AG10803 (cell line): ENCODE measurements around the gene STARD10.

Experiments used
- DNase-seq: peaks from one replicate; pipeline ENCODE4 v3.0.0; 2010; ENCODE audit warnings: low read depth
- H3K4me3 ChIP-seq: 2 replicates; pipeline ENCODE4 v1.5.1; 2011; ENCODE audit warnings: mild to moderate bottlenecking, low read length, control low read depth
- TF ChIP-seq, protein P1 (sequence below): conservative IDR thresholded peaks from 2 replicates; pipeline ENCODE4 v1.5.1; 2011; ENCODE audit warnings: mild to moderate bottlenecking, low read length, control low read depth, inconsistent platforms

Gene STARD10

DNA sequence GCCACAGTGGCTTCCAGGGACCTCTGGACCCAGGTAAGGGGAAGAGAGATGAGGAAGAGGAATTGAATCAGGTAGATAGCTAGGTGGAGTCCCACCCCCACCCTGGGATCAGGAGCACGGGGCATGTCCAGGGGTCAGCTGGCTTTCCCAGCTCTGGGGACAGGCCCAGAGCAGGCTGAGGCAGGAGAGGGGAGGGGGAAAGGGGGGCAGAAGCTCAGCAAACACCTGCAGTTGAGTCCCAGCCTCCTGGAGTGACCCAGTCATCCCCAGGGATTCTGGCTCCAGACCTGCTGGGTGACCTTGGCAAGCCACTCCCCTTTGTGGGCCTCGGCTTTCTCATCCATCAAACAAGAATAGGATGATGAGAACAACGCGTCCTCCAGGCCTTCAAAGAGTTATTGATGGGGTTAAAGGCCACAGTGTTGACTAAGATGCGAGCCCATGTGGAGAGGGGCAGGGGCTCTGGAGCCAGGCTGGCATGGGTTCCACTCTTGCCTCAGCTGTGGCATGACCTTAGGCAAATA is 16.0 kb downstream of the STARD10 start:
- DNase-seq = no peak
- no peak overlapping the region for H3K4me3 ChIP-seq
- TF ChIP-seq, protein P1, sequence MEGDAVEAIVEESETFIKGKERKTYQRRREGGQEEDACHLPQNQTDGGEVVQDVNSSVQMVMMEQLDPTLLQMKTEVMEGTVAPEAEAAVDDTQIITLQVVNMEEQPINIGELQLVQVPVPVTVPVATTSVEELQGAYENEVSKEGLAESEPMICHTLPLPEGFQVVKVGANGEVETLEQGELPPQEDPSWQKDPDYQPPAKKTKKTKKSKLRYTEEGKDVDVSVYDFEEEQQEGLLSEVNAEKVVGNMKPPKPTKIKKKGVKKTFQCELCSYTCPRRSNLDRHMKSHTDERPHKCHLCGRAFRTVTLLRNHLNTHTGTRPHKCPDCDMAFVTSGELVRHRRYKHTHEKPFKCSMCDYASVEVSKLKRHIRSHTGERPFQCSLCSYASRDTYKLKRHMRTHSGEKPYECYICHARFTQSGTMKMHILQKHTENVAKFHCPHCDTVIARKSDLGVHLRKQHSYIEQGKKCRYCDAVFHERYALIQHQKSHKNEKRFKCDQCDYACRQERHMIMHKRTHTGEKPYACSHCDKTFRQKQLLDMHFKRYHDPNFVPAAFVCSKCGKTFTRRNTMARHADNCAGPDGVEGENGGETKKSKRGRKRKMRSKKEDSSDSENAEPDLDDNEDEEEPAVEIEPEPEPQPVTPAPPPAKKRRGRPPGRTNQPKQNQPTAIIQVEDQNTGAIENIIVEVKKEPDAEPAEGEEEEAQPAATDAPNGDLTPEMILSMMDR = no peak

- TF ChIP-seq, protein P1 = no peak
- H3K4me3 ChIP-seq = no peak overlapping the region
- no peak for DNase-seq
These were observed 16.7 kb downstream of the STARD10 start for GRCh38 chr11:72776844-72777754.

DNA sequence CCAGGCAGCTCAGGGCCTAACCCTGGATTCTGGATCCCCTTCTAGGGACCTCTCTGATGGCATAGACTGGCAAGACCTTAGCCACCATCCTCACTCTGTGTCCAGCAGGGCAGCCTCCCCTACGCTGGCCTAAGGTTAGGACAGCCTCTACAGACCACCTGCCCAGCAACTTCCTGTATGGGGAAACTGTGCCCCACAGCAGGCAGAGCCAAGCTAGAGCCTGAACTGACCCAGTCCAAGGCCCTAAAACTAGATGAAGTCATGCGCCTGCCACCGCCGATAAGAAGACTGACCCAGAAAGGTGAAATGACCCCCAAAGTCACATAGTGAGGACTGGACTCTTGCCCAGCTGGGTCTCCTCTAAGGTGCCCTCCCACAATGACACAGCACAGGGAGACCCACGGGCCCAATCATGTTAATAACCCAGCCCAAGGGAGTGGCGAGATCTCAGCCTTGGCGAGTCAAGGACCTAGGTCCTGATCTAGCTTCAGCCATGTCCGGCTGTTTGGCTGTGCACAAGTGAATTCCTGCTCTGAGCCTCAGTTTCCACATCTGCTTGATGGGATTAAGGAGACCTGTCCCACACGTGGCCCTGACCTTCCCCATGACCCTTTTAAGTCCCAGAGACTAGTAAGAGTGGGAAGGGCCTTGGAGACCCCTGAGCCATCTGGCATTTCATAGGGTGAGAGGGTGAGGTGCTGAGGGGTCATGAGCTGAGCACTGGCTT is 17.6 kb downstream of the STARD10 start:
- DNase-seq = no peak
- no peak overlapping the region for H3K4me3 ChIP-seq
- TF ChIP-seq, protein P1 = no peak

DNA sequence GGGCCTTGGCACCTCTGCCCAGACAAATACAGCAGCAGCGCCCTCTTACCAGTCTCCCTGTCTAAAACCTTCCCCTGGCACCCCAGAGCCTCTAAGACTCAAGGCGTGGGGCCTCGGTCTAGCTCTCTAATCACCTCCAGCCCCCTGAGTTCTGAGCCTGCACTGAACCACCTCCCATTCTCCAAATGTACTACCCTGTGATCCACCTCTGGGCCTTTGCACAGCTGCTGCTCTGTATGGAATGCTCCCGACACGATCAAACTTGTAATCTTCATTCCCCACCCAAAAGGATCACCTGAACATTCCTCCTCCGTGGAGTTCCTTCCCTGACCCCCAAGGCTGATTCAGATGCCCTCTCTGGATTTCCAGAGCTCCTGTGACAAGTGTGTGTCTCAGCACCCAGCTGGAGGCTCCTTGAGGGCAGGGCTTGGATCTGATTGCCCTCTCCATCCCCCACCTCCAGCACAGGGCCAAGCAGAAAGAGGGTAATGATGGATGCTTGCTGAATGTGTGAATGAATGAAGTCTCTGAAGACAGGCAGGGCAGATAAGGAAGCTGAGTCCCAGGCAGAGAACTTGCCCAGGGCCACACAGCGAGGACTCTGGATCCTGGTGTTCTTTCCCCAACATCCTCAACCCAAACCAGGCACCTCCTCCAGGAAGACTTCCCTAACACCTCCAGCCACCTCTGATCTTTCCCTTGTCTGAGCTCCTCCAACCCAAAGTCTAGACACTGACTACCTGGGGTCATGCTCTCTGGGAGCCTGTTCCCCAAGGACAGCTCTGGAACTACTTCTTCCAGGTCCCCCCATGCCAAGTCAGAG is 18.3 kb downstream of the STARD10 start:
- DNase-seq = no peak
- TF ChIP-seq, protein P1 = no peak
- no peak overlapping the region for H3K4me3 ChIP-seq

- TF ChIP-seq, protein P1 = no peak
- no peak overlapping the region for H3K4me3 ChIP-seq
- no peak for DNase-seq
These were observed 19.3 kb downstream of the STARD10 start for GRCh38 chr11:72774499-72774898.

GRCh38 chr11:72773696-72774095 is 20.2 kb downstream of the STARD10 start:
- no peak overlapping the region for H3K4me3 ChIP-seq
- TF ChIP-seq, protein P1 = no peak
- no peak for DNase-seq
